ENCODE data around the gene RWDD4. TPM values are rescaled to one million over a fixed set of nuclear protein-coding genes. Genes with fewer than 3 reads are reported as not detected.
"Not testable (repeated sequence)": the region's sequence is repeated elsewhere in the genome, so short reads cannot be mapped to it uniquely, and the experiment has no call there.

RWDD4 gene
- total RNA-seq, 1 experiment from 2014 or later: 31.2 TPM

DNA sequence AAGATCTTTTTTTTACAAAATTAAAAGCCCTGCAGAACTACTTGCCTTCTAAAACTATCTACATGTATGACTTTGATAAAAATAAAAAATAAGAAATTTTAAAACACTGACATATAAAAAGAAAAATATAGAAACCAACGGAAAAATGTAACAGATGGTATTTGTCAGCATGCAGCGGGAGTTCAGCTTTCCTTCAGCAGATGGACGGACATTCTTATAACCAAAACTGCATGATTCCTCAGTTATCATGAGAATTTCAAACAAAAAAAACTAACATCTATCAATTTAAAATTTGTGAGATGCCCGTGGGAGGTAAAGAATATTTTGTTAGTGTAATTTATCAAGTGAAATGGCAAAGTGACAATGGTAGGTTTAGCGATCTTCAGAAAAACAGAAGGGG, 23.2 kb downstream of the RWDD4 start:
- no peak for DNase-seq (ENCODE audit: low read depth)

- no peak for DNase-seq (ENCODE audit: low read depth)
Measured at GRCh38 chr4:183635321-183635720, 23.7 kb downstream of the RWDD4 start.

- no peak for DNase-seq (ENCODE audit: low read depth)
Measured at GRCh38 chr4:183633476-183634400, 25.2 kb downstream of the RWDD4 start.

GRCh38 chr4:183632689-183633088, 26.3 kb downstream of the RWDD4 start:
- no peak for DNase-seq (ENCODE audit: low read depth)

- DNase-seq (ENCODE audit: low read depth): no peak
Measured at GRCh38 chr4:183631577-183632198, 27.3 kb downstream of the RWDD4 start.

DNA sequence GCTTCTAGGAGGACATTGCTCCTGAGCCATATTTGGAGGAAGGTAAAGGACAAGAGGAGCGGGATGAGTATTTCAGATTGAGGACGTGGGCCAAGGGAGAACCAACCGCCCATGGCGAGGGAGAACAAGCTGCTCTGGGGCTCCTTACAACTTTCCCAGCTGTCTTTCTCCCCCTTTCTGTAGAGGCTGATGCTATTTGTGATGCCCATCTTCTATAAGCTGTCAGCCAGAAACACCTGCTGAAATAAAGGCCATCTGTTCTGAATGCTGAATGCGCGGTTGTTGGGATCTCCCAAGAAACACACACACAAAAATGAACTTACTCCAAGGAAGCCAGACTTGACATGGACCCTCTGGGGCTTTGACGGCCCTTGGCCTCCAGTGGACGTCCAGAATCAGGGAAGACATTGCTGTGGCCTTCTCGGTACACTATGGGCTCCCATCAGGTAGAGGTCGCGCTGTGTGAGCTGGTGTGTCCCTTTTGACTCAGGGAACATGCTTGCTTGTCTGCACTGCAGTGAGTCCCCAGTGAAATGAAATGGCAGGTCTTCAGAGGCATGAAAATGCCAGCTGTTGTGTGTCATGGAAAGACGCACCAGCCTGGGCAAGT, 30.9 kb downstream of the RWDD4 start:
- DNase-seq (ENCODE audit: low read depth): no peak

DNA sequence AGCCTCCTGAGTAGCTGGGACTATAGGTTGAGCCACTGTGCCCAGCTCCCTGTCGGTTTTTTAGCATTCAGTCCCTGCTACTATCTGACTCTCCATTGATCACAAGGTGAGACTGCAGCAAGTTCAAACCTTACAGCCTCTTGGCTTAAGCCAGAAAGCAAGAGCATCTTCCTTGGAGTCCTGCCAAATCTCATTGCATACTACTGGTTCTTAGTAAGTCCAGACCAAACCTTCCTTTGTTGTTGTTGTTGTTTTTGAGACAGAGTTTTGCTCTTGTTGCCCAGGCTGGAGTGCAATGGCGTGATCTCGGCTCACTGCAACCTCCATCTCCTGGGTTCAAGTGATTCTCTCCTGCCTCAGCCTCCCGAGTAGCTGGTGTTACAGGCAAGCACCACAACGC, 31.7 kb downstream of the RWDD4 start:
- DNase-seq (ENCODE audit: low read depth): not testable (repeated sequence)

DNA sequence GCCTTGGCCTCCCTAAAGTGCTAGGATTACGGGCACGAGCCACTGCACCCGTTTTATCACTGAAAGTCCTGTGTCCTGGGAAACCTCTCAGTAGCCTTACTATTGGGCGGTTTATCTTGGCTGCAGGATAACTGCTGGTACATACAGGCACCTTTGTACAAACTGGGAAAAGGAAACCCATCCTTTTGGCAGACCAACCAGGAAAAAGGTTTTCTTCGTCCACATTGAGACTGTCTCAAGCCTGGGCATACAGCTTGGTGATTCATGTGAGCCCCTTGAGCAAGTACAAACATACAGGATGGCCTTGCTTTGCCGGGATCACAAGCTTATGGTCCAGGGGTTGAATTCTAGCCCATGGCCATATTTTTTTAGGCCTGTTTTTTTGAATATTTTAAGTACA, 32.8 kb downstream of the RWDD4 start:
- no peak for DNase-seq (ENCODE audit: low read depth)

GRCh38 chr4:183624548-183624947, 34.4 kb downstream of the RWDD4 start:
- no peak for DNase-seq (ENCODE audit: low read depth)

GRCh38 chr4:183621875-183622274, 37.1 kb downstream of the RWDD4 start:
- no peak for DNase-seq (ENCODE audit: low read depth)

DNA sequence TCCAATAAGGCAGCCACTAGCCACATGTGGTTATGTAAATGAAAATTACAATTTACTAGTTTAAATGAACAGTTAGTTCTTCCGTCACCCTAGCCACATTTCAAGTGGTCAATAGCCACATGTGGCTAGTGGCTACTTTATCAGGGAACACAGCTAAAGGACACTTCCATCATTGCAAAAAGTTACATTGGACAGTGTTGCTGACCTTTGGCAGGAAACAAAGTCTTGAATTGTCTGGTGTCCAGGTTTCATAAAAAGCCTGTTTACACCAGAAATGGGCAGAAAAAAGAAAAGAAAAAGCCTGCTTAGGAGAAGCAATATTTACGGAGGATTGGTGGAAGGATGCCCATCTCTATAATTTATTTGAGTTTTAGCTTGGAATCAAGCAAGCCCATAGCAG, 38.6 kb downstream of the RWDD4 start:
- DNase-seq (ENCODE audit: low read depth): no peak

- no peak for DNase-seq (ENCODE audit: low read depth)
Measured at GRCh38 chr4:183618681-183619080, 40.3 kb downstream of the RWDD4 start.

DNA sequence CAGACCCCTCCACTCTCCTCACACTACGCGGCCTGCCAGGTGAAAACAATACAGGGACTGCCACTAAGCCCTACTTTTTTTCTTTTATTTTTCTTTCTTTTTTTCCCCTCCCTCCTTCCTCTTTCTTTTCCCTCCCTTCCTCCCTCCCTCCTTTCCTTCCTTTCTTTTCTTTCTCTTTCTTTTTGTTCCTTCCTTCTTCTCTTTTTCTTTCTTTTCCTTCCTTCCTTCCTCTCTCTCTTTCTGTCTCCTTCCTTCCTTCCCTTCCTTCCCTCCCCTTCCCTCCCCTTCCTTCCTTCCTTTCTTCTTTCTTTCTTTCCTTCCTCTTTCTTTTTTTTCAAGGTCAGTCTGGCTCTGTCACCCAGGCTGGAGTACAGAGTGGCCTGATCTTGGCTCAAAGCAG, 41.9 kb downstream of the RWDD4 start:
- no peak for DNase-seq (ENCODE audit: low read depth)

DNA sequence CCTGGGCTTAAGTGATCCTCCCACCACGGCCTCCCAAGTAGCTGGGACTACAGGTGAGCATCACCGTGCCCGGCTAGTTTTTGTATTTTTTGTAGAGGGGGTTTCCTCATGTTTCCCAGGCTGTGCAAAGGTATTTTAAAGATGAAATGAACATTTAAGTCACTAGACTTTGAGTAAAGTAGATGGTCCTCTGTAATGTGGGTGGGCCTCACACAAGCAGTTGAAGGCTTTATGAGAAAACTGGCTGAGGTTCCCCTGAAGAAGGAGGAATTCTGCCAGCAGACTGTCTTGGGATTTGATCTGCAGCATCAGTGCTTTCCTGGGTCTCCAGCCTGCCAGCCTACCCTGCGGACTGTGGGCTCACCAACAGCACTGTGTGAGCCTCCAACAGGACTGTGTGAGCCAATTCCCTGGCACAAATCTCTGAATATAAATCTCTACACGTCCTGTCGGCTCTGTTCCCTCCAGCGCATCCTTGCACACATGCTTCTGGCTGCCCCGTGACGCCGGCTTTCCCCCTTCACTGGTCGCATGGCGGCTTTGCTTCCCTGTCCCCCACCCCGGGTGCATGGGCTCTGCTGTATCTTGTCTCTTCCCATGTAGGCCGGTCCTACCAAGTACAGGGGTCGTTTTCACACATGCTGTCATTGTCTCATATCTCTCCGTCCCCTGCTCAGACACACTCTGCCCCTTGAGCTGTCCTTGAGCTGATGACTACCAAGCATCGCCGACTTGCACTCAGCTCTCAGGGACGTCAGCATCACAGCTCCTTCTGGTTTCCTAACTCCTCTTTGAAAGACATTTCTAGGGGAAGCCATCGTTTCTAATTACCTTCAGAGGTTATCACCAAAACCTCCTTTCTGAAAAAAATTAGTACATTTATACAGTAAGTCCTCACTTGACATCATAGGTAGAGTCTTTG, 46.4 kb downstream of the RWDD4 start:
- DNase-seq (ENCODE audit: low read depth): no peak

GRCh38 chr4:183611210-183611830, 47.7 kb downstream of the RWDD4 start:
- DNase-seq (ENCODE audit: low read depth): no peak

GRCh38 chr4:183610613-183611012, 48.4 kb downstream of the RWDD4 start:
- DNase-seq (ENCODE audit: low read depth): no peak

DNA sequence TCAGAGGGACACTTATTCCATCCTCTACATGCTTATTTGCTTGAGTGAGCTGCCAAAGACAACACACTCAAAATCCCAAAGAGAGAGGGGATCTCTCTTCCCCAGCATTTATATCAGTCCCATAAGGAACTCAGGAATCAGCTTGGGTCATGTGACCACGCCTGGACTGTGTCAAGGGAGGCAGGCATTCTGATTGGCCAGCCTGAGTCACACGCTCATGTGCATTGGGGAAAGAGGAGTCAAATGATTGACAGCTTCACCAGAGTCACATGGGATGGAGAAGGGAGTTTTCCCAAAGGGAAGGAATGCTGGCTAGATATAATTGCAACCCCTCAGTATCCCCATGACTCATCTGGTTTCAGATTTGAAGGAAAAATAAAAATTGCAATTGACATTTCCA, 49.0 kb downstream of the RWDD4 start:
- DNase-seq (ENCODE audit: low read depth): peak; percentile 29

DNA sequence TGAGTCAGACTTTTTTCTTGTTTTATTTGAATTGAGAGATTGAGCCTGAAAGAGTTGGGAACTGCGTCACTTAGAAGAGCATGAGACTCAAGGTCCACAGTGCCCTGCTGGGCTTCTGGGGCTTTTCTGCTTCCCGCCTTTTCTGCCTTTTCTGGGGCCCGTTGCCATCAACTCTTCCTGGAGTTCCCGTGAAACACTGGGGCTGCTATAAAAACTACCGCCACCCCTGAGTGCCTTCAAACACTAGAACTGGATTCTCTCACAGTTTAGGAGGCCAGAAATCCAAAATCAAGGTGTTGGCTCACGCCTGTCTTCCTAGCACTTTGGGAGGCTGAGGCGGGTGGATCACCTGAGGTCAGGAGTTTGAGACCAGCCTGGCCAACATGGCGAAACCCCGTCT, 49.8 kb downstream of the RWDD4 start:
- DNase-seq (ENCODE audit: low read depth): no peak

- DNase-seq (ENCODE audit: low read depth): no peak
Measured at GRCh38 chr4:183607894-183608293, 51.1 kb downstream of the RWDD4 start.

GRCh38 chr4:183602557-183603027, 56.4 kb downstream of the RWDD4 start:
- peak; percentile 12 for DNase-seq (ENCODE audit: low read depth)

DNA sequence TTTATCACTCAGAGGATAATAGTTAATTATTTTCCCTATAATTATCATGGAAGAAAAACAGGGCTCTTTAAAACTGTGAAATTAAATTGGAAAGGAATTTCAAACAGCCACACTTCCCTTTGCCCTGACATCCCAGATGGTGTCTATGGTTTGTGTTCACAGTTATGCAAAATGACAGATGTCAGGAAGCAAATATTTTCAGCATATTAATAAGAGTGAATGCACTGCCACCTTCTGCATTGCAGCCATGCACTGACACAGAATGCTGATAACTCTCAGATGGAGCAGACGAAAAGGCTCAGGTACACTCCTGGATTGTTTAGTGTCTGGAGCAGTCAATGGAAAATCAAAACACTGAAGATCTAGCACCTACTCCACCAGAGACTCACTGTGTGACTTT, 57.6 kb downstream of the RWDD4 start:
- DNase-seq (ENCODE audit: low read depth): no peak

Data from M059J (cell line).